Bronchial epithelial cell (primary cell): ENCODE results near the gene NXN. TPM values are rescaled to one million over a fixed set of nuclear protein-coding genes. Genes with fewer than 3 reads are reported as not detected.
A peak's percentile ranks its signal among the peaks of the same experiment; 100 is the strongest.
"Not testable (repeated sequence)": the region's sequence is repeated elsewhere in the genome, so short reads cannot be mapped to it uniquely, and the experiment has no call there.

Experiments
- DNase-seq: peaks from one replicate; pipeline ENCODE4 v3.0.0-alpha.2; 2010; ENCODE audit warnings: low read depth
- FAIRE-seq: peaks from 2 replicates; lab custom pipeline; 2011; peaks lifted over from hg19 to GRCh38; lab: Jason Lieb, UNC
- H3K27me3 ChIP-seq: 2 replicates; pipeline ENCODE4 v1.5.1; 2011; ENCODE audit warnings: low read length; ENCODE audit not compliant: control insufficient read depth, insufficient read depth
- H3K36me3 ChIP-seq: 2 replicates; pipeline ENCODE4 v1.5.1; 2011; ENCODE audit warnings: low read length; ENCODE audit not compliant: control insufficient read depth, insufficient read depth
- H3K4me3 ChIP-seq: 2 replicates; pipeline ENCODE4 v1.5.1; 2011; ENCODE audit warnings: mild to moderate bottlenecking, low read depth, low read length, control low read depth
- CTCF ChIP-seq: IDR thresholded peaks from 2 replicates; pipeline ENCODE4 v1.5.1; 2011; ENCODE audit warnings: mild to moderate bottlenecking, moderate library complexity, low read length, control low read depth, inconsistent platforms; ENCODE audit not compliant: insufficient read depth, severe bottlenecking
- total RNA-seq: library from RNA; depleted of rRNA; stranded (reverse); fragments of >200 nt; gene quantifications from 2 replicates; pipeline ENCODE4 v1.2.1, GENCODE V29; 2014

The NXN gene
- total RNA-seq, 1 donor from 2014 or later = 70.3 TPM

- FAIRE-seq (no peak), DNase-seq (no peak)
- Histone ChIP-seq H3K36me3 (peaks cover 6% of the 10 kb centered on the region), H3K4me3 (no peak overlapping the region), H3K27me3 (no peaks in the 10 kb centered on the region)
- no peak for TF ChIP-seq CTCF
Measured at GRCh38 chr17:788551-788950, 191.0 kb downstream of the NXN start.

GRCh38 chr17:787641-788221 is 191.8 kb downstream of the NXN start:
- H3K36me3 ChIP-seq = peaks cover 6% of the 10 kb centered on the region
- no peak for FAIRE-seq
- H3K27me3 ChIP-seq = no peaks in the 10 kb centered on the region
- no peak for DNase-seq
- no peak overlapping the region for H3K4me3 ChIP-seq
- no peak for TF ChIP-seq CTCF

- H3K27me3 ChIP-seq, DNase-seq, H3K4me3 ChIP-seq, FAIRE-seq, H3K36me3 ChIP-seq: not testable (repeated sequence)
Measured at GRCh38 chr17:785901-786300, 193.7 kb downstream of the NXN start.

- H3K27me3 ChIP-seq = no peaks in the 10 kb centered on the region
- TF ChIP-seq CTCF = no peak
- no peak overlapping the region for H3K4me3 ChIP-seq
- FAIRE-seq (no peak), DNase-seq (peak; percentile 26)
- H3K36me3 ChIP-seq = peaks cover 5% of the 10 kb centered on the region
Measured at GRCh38 chr17:784143-784542, 195.4 kb downstream of the NXN start.

- TF ChIP-seq CTCF = no peak
- Histone ChIP-seq H3K4me3 (peak within 1 kb of the TSS; percentile 64), H3K36me3 (peaks cover 11% of the 10 kb centered on the region), H3K27me3 (no peaks in the 10 kb centered on the region)
- DNase-seq (peak; percentile 66), FAIRE-seq (no peak)
Measured at GRCh38 chr17:781805-782731, 197.5 kb downstream of the NXN start, which contains the start of the genes GLOD4 and MRM3. Gene GLOD4 (minus strand): TSS chr17:782280. CDS start chr17:782255, 25 bp downstream. Gene MRM3 (plus strand): TSS chr17:782353. CDS start chr17:782379, 26 bp downstream.

GRCh38 chr17:778096-778495 is 201.5 kb downstream of the NXN start:
- no peak for TF ChIP-seq CTCF
- Histone ChIP-seq H3K27me3 (no peaks in the 10 kb centered on the region), H3K4me3 (no peak overlapping the region), H3K36me3 (peaks cover 26% of the 10 kb centered on the region)
- DNase-seq (no peak), FAIRE-seq (no peak)
